GM18505 (cell line): ENCODE data around the gene PGP.
"Not testable (repeated sequence)": the region's sequence is repeated elsewhere in the genome, so short reads cannot be mapped to it uniquely, and the experiment has no call there.

ENCODE experiments used
- ATAC-seq: cut with Tn5 transposase; IDR thresholded peaks from one replicate; pipeline ENCODE4 v1.9.1; 2021; ENCODE audit not compliant: unreplicated experiment
- POLR2A ChIP-seq: IDR thresholded peaks from 4 replicates; pipeline ENCODE4 v1.6.1; 2011; ENCODE audit warnings: borderline replicate concordance; ENCODE audit not compliant: insufficient read depth, insufficient read length; ENCODE audit errors: extremely low read depth

Gene PGP

GRCh38 chr16:2214719-2214968 lies at the start of gene PGP:
Gene PGP (minus strand): TSS chr16:2214840. CDS start chr16:2214777, 63 bp downstream.
- TF ChIP-seq POLR2A = peak; percentile 37
- ATAC-seq = peak; percentile 85

DNA sequence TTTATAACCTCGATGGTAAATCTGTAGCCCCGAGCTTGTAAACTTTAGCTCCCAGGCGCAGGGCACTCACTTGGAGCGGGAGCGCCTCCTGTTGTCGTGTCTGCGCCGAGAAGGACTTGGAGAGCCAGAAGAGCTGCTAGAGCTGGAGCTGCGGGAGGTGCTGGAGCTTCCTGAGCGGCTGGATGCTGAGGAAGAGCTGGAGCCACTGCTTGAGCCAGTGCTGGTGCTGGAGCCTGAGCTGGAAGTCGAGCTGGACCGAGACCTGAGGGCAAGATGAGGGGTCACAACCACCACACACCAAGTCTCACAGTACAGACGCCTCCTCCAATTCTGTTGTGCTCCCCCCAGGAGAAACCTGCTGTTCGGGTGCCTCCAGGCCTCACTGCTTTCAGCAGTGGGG lies 48.4 kb upstream of the PGP start:
- not testable (repeated sequence) for ATAC-seq

GRCh38 chr16:2260250-2260649 lies 45.6 kb upstream of the PGP start:
- no peak for ATAC-seq
- no peak for TF ChIP-seq POLR2A

GRCh38 chr16:2258530-2258929 lies 43.9 kb upstream of the PGP start:
- not testable (repeated sequence) for ATAC-seq

GRCh38 chr16:2257726-2258125 lies 43.1 kb upstream of the PGP start:
- TF ChIP-seq POLR2A = no peak
- no peak for ATAC-seq

GRCh38 chr16:2256531-2257140 lies 42.0 kb upstream of the PGP start:
- no peak for TF ChIP-seq POLR2A
- ATAC-seq = no peak

- ATAC-seq = no peak
- no peak for TF ChIP-seq POLR2A
These were observed 38.7 kb upstream of the PGP start for GRCh38 chr16:2253293-2253692.

DNA sequence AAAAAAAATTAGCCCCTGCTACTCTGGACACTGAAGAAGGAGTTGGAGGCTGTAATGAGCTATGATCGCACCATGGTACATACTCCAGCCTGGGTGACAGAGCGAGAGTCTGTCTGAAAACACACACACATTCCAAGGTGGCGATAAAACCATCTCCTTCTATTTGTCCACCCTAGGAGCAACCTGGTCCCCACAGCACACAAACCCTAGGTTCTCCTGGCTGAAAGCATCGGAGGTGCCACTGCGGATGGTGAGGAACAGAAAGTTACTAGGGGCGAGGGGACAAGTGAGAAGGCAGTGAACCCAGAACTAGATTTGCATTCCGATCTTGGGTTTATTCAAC lies 38.1 kb upstream of the PGP start:
- no peak for TF ChIP-seq POLR2A
- ATAC-seq = no peak

DNA sequence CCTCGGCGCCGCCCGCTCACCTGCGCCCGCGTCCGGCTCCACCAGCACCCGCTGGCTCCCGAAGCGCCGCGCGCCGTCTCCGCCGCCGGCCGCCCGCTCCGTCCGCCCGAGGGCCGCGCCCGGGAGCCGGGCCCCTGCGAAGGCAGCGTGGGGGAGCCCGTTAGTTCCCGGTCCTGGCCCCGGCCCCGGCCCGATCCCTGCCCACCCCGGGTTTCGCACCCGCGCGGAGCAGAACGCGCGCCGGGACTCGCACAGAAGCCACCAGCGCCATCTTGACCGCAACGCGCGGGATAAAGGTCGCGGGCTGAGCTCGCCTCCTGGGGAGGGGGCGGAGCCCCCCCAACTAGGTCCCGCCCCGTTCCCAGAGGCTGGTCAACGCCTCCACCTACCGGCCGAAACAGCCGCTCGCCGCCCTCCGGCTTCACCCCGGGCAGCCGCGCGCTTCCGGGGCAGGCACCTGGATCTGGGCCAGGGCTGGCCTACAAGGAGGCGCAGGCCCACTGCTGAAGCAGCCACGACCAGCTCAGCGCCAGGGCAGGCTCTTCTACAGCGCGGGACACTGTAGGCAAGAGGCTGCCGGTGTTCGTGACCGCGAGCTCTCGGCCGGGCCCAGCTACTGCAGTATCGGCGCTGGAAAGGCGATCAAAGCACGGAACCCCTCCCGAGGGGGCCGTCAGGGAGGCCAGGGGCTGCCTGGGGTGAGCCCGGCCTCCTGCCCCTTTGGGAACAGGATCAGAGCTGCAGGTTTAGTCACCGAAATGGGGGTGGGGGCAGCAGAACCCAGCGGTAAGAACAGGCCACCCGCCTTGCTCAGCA lies 36.9 kb upstream of the PGP start, which contains the start of gene ECI1:
Gene ECI1 (minus strand): TSS at position 292 of the 816 bp plus-strand sequence. CDS start 21 bp downstream, at position 271.
- ATAC-seq = peak; percentile 81
- TF ChIP-seq POLR2A = peak; percentile 87

DNA sequence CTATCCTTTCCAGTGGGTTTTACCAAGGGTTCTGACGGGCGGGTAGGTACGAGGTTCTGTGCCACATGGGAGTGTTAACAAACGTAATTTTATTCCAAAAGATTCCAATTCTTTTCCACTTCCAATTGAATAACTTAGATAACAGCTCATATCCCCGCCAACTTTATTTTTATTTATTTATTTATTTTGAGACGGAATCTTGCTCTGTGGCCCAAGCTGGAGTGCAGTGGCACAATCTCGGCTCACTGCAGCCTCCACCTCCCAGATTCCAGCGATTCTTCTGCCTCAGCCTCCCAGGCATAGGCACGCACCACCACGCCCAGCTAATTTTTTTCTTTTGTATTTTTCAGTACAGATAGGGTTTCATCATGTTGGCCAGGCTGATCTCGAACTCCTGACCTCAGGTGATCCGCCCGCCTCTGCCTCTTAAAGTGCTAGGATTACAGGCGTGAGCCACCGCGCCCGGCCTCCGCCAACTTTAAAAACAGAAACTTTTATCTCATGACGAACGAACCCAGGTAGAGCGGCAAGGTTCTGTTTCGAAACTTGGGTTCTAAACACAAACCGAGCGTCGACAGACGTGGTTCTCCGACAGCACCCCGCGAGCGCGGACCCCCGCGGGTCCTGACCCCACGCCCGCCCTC lies 36.1 kb upstream of the PGP start:
- TF ChIP-seq POLR2A = no peak
- no peak for ATAC-seq

DNA sequence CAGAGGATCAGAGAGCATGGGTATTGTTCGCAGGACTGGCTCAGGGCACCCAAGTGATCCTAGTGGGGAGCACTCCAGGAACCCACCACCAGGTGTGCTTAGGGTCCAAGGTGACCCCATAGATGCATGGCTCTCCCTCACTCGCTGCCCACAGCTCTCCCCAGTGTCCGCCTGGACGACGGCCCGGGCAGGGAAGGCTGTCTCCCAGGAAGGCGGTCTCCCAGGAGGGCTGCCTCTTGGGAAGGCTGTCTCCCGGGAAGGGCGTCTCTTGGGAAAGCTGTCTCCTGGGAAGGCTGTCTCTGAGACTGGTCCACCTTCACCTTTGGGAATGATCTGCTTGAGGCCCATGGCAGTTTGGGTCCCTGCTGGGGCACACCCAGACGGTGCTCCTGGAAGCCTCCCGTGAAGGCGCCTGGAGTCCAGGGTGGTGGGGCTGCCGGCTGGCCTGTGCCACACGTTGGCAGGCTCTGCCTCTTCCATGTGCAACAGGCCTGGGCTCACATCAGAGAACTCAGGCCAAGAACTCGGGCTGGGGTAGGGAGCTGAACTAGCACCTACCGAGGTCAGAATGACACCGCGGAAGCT lies 31.8 kb upstream of the PGP start:
- TF ChIP-seq POLR2A = no peak
- ATAC-seq = no peak

DNA sequence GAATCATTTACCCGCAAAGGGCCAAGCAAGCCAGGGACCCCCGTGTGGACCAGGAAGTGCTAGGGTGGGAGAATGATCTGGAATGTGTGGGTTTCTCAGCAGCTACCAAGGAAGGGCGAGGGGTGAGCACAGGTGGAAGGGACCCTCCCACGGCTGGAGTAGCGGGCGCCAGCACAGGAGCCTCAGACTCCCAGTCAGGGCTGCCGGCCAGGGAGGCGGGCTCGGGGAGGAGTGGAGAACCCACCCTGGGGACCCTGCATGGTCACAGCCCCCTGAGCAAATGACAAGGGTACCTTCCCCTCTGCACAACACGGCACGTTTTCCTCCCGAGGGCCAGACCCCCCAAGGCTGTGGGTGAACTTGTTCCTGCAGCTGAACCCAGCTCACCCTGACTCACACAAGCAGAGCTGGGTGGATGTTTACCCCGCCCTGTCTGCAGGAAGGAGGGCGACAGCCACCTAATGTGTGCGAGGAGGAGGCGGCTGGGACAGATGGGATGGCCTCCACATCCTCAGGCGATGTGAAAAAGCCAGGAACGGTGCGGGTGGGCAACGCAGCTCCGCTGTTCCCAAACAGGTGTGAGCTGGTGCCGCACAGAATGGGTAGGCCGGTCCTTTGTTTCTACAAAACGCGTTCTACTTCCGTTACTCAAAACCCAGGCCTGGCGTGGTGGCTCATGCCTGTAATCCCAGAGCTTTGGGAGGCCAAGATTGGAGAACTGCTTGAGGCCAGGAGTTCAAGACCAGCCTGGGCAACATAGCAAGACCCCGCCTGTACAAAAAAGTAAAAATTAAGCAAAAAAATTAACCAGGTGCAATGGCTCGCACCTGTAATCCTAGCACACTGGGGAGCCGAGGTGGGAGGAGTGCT lies 30.5 kb upstream of the PGP start:
- ATAC-seq = no peak
- no peak for TF ChIP-seq POLR2A

GRCh38 chr16:2244301-2244700 lies 29.7 kb upstream of the PGP start:
- no peak for ATAC-seq
- TF ChIP-seq POLR2A = no peak

GRCh38 chr16:2243781-2244180 lies 29.1 kb upstream of the PGP start:
- TF ChIP-seq POLR2A = no peak
- ATAC-seq = no peak

DNA sequence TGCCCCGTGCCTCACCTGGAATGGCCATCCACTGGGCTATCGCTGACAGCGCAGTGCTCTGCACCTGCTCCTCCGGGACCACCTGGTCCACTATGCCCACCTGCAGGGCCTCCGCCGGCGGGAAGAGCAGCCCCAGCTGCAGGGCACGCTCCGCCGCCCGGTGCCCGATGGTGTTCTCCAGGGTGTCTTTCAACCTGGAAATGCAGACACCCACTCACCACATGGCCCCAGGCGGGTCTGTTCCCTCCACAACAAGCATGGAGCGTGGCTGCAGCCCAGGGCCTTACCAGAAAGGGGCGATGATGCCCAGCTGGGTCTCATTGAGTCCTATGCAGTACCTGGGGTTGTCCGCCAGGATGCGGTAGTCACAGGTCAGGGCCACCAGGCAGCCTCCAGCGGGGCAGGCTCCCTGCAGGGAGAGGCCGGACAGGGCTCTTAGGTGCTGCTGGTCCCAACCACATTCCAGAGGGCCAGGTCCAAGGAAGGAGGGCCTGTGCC lies 28.4 kb upstream of the PGP start:
- TF ChIP-seq POLR2A = no peak
- ATAC-seq = no peak
